HL-60 (cell line): Measurements from ENCODE around the gene ESPN.

Experiments
- DNase-seq, 2 experiments: peaks; one replicate each; pipeline ENCODE4 v3.0.0-alpha.2; 2010 to 2020; ENCODE audit warnings: low read depth in 1 of 2, low spot score in 1 of 2
- H3K27ac ChIP-seq: fragments of 250-450 bp; sonication (Bioruptor Pico); replicated peaks from 2 replicates; pipeline ENCODE4 v1.5.1; 2020; ENCODE audit warnings: mild to moderate bottlenecking, moderate library complexity
- H3K27me3 ChIP-seq: fragments of 250-450 bp; sonication (Bioruptor Pico); 2 replicates; pipeline ENCODE4 v1.5.1; 2021; ENCODE audit warnings: mild to moderate bottlenecking, moderate library complexity; ENCODE audit not compliant: insufficient read depth, poor library complexity, severe bottlenecking
- H3K4me3 ChIP-seq: replicated peaks from 2 replicates; pipeline ENCODE4 v1.5.1; 2011; ENCODE audit warnings: mild to moderate bottlenecking, control low read depth, low read length; ENCODE audit not compliant: insufficient read depth
- GABPA ChIP-seq: IDR thresholded peaks from 2 replicates; pipeline ENCODE4 v1.6.1; 2012; ENCODE audit warnings: low read depth
- POLR2AphosphoS5 ChIP-seq: IDR thresholded peaks from 2 replicates; pipeline ENCODE4 v1.6.1; 2012; ENCODE audit warnings: low read depth
- SPI1 ChIP-seq: IDR thresholded peaks from 2 replicates; pipeline ENCODE4 v1.6.1; 2012; ENCODE audit warnings: low read depth, mild to moderate bottlenecking, borderline replicate concordance
- TF ChIP-seq, protein P1 (sequence below): IDR thresholded peaks from 2 replicates; pipeline ENCODE4 v1.6.1; 2012; ENCODE audit warnings: low read depth; ENCODE audit not compliant: insufficient replicate concordance
- TF ChIP-seq, protein P2 (sequence below): IDR thresholded peaks from one replicate; pipeline ENCODE4 v1.5.1; 2011; ENCODE audit warnings: low read length, control low read depth, inconsistent platforms; ENCODE audit not compliant: insufficient read depth

ESPN gene

GRCh38 chr1:6386371-6386949, 38.1 kb upstream of the ESPN start:
- TF ChIP-seq GABPA (no peak), SPI1 (no peak), POLR2AphosphoS5 (no peak)
- TF ChIP-seq, protein P1, sequence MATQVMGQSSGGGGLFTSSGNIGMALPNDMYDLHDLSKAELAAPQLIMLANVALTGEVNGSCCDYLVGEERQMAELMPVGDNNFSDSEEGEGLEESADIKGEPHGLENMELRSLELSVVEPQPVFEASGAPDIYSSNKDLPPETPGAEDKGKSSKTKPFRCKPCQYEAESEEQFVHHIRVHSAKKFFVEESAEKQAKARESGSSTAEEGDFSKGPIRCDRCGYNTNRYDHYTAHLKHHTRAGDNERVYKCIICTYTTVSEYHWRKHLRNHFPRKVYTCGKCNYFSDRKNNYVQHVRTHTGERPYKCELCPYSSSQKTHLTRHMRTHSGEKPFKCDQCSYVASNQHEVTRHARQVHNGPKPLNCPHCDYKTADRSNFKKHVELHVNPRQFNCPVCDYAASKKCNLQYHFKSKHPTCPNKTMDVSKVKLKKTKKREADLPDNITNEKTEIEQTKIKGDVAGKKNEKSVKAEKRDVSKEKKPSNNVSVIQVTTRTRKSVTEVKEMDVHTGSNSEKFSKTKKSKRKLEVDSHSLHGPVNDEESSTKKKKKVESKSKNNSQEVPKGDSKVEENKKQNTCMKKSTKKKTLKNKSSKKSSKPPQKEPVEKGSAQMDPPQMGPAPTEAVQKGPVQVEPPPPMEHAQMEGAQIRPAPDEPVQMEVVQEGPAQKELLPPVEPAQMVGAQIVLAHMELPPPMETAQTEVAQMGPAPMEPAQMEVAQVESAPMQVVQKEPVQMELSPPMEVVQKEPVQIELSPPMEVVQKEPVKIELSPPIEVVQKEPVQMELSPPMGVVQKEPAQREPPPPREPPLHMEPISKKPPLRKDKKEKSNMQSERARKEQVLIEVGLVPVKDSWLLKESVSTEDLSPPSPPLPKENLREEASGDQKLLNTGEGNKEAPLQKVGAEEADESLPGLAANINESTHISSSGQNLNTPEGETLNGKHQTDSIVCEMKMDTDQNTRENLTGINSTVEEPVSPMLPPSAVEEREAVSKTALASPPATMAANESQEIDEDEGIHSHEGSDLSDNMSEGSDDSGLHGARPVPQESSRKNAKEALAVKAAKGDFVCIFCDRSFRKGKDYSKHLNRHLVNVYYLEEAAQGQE: no peak
- TF ChIP-seq, protein P2, sequence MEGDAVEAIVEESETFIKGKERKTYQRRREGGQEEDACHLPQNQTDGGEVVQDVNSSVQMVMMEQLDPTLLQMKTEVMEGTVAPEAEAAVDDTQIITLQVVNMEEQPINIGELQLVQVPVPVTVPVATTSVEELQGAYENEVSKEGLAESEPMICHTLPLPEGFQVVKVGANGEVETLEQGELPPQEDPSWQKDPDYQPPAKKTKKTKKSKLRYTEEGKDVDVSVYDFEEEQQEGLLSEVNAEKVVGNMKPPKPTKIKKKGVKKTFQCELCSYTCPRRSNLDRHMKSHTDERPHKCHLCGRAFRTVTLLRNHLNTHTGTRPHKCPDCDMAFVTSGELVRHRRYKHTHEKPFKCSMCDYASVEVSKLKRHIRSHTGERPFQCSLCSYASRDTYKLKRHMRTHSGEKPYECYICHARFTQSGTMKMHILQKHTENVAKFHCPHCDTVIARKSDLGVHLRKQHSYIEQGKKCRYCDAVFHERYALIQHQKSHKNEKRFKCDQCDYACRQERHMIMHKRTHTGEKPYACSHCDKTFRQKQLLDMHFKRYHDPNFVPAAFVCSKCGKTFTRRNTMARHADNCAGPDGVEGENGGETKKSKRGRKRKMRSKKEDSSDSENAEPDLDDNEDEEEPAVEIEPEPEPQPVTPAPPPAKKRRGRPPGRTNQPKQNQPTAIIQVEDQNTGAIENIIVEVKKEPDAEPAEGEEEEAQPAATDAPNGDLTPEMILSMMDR: no peak
- H3K4me3 ChIP-seq: no peak overlapping the region
- no peak overlapping the region for H3K27ac ChIP-seq
- DNase-seq: no peak
- H3K27me3 ChIP-seq: no peaks in the 10 kb centered on the region

- no peak for DNase-seq
- Histone ChIP-seq H3K27me3 (no peaks in the 10 kb centered on the region), H3K27ac (no peak overlapping the region), H3K4me3 (no peak overlapping the region)
- no peak for TF ChIP-seq POLR2AphosphoS5
- TF ChIP-seq, protein P2: no peak
- TF ChIP-seq GABPA: no peak
- no peak for TF ChIP-seq SPI1
Observed at GRCh38 chr1:6389971-6390370, 34.6 kb upstream of the ESPN start.

GRCh38 chr1:6391951-6392808, 32.4 kb upstream of the ESPN start:
- peak; percentile 34 to 56 for DNase-seq
- Histone ChIP-seq H3K27ac (peak overlapping the region; percentile 41), H3K27me3 (no peaks in the 10 kb centered on the region), H3K4me3 (peak overlapping the region; percentile 67)
- TF ChIP-seq, protein P1: no peak
- TF ChIP-seq POLR2AphosphoS5: no peak
- TF ChIP-seq, protein P2: no peak
- TF ChIP-seq SPI1: no peak
- TF ChIP-seq GABPA: no peak
